ENCODE measurements around the gene RFX1.
"Not testable (repeated sequence)": the region's sequence is repeated elsewhere in the genome, so short reads cannot be mapped to it uniquely, and the experiment has no call there.

Gene RFX1

GRCh38 chr19:13972368-13973155 lies 33.6 kb downstream of the RFX1 start:
- TF ChIP-seq, protein P1, sequence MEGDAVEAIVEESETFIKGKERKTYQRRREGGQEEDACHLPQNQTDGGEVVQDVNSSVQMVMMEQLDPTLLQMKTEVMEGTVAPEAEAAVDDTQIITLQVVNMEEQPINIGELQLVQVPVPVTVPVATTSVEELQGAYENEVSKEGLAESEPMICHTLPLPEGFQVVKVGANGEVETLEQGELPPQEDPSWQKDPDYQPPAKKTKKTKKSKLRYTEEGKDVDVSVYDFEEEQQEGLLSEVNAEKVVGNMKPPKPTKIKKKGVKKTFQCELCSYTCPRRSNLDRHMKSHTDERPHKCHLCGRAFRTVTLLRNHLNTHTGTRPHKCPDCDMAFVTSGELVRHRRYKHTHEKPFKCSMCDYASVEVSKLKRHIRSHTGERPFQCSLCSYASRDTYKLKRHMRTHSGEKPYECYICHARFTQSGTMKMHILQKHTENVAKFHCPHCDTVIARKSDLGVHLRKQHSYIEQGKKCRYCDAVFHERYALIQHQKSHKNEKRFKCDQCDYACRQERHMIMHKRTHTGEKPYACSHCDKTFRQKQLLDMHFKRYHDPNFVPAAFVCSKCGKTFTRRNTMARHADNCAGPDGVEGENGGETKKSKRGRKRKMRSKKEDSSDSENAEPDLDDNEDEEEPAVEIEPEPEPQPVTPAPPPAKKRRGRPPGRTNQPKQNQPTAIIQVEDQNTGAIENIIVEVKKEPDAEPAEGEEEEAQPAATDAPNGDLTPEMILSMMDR (IDR thresholded peaks at IDR 0.05; ENCODE audit: low read depth, low read length, missing control alignments): no peak
- no peaks in the 10 kb centered on the region for H3K27me3 ChIP-seq (replicated peaks)
- no peak overlapping the region for H3K4me3 ChIP-seq (ENCODE audit: low read depth, low read length)
- no peak for DNase-seq
- in situ Hi-C loops (cut with HindIII; ENCODE audit: low pct_ligation_motif_present, low sequenced_read_pairs): no loop called here
- peaks cover 15% of the 10 kb centered on the region for H3K36me3 ChIP-seq (replicated peaks)
- no peak overlapping the region for H3K27ac ChIP-seq

GRCh38 chr19:13971868-13972267 lies 34.3 kb downstream of the RFX1 start:
- DNase-seq; H3K27ac ChIP-seq; H3K27me3 ChIP-seq (replicated peaks); in situ Hi-C loops (cut with HindIII; ENCODE audit: low pct_ligation_motif_present, low sequenced_read_pairs); H3K4me3 ChIP-seq (ENCODE audit: low read depth, low read length): not testable (repeated sequence)
- peaks cover 16% of the 10 kb centered on the region for H3K36me3 ChIP-seq (replicated peaks)

- Histone ChIP-seq H3K27ac (no peak overlapping the region), H3K36me3 (replicated peaks) (peaks cover 31% of the 10 kb centered on the region), H3K4me3 (ENCODE audit: low read depth, low read length) (no peak overlapping the region), H3K27me3 (replicated peaks) (no peaks in the 10 kb centered on the region)
- in situ Hi-C loops (cut with HindIII; ENCODE audit: low pct_ligation_motif_present, low sequenced_read_pairs): no loop called here
- no peak for DNase-seq
- TF ChIP-seq, protein P1 (IDR thresholded peaks at IDR 0.05; ENCODE audit: low read depth, low read length, missing control alignments): no peak
Observed at GRCh38 chr19:13969897-13970296, 36.2 kb downstream of the RFX1 start.

GRCh38 chr19:13968999-13969398 lies 37.1 kb downstream of the RFX1 start:
- TF ChIP-seq, protein P1 (IDR thresholded peaks at IDR 0.05; ENCODE audit: low read depth, low read length, missing control alignments): no peak
- peaks cover 31% of the 10 kb centered on the region for H3K36me3 ChIP-seq (replicated peaks)
- in situ Hi-C loops (cut with HindIII; ENCODE audit: low pct_ligation_motif_present, low sequenced_read_pairs): no loop called here

GRCh38 chr19:13968383-13968935 lies 37.7 kb downstream of the RFX1 start:
- Histone ChIP-seq H3K27me3 (replicated peaks) (no peaks in the 10 kb centered on the region), H3K4me3 (ENCODE audit: low read depth, low read length) (no peak overlapping the region), H3K36me3 (replicated peaks) (peaks cover 31% of the 10 kb centered on the region), H3K27ac (no peak overlapping the region)
- DNase-seq: no peak
- TF ChIP-seq, protein P1 (IDR thresholded peaks at IDR 0.05; ENCODE audit: low read depth, low read length, missing control alignments): no peak
- in situ Hi-C loops (cut with HindIII; ENCODE audit: low pct_ligation_motif_present, low sequenced_read_pairs): no loop called here

More at GRCh38 chr19:13968999-13969398, 37.1 kb downstream of the RFX1 start:
- Histone ChIP-seq H3K4me3 (ENCODE audit: low read depth, low read length) (no peak overlapping the region), H3K27ac (no peak overlapping the region), H3K27me3 (replicated peaks) (no peaks in the 10 kb centered on the region)
- no peak for DNase-seq

GRCh38 chr19:13967206-13967605 lies 38.9 kb downstream of the RFX1 start:
- H3K36me3 ChIP-seq (replicated peaks): peaks cover 38% of the 10 kb centered on the region
- DNase-seq; H3K27me3 ChIP-seq (replicated peaks); H3K27ac ChIP-seq; in situ Hi-C loops (cut with HindIII; ENCODE audit: low pct_ligation_motif_present, low sequenced_read_pairs); H3K4me3 ChIP-seq (ENCODE audit: low read depth, low read length): not testable (repeated sequence)
